Cortex of kidney (tissue), 1 donor: ENCODE measurements around the gene DCPS.
"Not testable (repeated sequence)": the region's sequence is repeated elsewhere in the genome, so short reads cannot be mapped to it uniquely, and the experiment has no call there.

Experiments used
- DNase-seq: peaks from one replicate; lab custom pipeline; 2025; lab: John Stamatoyannopoulos, UW

DCPS gene

DNA sequence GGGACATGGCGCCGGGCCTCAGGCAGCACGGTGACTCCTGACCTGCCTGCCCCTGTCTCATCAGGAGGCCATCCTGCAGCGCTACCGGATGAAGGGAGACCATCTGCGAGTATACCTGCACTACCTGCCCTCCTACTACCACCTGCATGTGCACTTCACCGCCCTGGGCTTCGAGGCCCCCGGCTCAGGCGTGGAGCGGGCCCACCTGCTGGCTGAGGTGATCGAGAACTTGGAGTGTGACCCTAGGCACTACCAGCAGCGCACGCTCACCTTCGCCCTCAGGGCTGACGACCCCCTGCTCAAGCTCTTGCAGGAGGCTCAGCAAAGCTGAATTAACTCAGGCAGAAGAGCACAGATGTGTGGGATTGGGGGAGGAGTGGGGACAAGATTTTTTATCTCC, 41.4 kb downstream of the DCPS start:
- DNase-seq = no peak

DNA sequence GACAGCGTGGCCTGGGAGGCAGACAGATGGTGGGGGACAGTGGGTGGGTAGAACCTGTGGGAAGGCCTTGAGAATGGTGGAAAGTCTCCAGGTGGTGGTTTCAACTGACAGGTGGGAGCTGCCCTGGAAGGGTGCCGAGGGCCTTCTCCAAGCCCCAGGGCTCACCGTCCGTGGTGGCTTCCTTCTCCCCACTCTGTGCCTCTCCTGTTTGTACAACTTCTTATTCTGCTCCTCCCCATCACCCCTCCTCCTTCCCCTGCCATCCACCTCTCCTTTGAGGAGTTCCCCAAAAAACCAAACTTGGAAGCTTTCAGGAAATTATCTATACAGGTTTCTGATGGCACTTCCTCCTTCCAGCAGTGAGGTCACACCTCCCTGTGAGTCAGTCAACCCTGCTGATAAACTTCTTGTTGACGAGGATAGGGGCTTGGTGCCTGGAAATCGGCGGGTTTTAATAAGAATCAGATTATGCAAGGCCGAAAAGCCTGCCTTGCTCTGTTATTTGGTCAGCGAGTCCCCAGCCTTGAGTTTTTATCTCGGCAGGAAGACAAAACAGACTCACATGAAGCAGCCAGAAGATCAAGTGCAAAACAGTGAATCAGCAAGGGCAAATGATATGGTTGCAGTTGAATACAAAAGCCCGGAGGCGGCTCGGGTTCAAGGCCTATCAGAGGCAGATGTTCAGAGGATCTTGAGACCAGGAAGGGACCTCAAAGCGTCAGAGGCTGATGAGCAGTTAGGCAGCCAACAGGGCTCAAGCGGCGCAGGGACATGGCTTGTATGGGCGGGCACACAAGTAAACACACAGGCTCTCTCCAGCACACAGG, 42.1 kb downstream of the DCPS start:
- DNase-seq = no peak

DNA sequence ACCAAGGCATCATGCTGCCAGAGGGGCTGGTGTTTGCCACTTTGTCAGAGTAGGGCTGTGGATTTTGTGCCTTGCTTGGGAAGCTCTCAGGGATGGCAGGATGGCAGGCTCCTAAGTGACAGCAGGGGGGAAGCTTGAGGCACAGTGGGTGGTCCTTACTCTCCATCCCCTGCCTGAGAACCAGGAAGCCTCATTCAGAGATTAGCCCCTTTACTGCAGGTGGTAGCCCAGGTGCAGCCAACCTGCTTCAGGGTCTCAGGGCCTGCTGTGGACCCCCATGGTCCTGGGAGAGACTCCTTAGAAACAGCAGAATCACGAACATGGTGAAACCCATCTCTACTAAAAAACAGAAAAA, 42.7 kb downstream of the DCPS start:
- no peak for DNase-seq

DNA sequence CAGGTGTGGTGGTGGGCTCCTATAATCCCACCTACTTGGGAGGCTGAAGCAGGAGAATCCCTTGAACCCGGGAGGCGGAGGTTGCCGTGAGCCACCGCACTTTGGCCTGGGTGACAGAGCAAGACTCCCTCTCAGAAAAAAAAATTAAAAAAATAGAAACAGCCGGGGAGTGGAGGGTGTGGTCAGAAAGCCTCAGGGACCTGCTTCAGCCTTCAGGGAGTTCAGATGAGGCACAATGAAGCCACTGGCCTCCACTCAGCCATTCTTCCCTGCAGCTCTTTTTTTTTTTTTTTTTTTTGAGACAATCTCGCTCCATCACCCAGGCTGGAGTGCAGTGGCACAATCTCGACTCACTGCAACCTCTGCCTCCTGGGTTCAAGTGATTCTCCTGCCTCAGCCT, 43.1 kb downstream of the DCPS start:
- not testable (repeated sequence) for DNase-seq

DNA sequence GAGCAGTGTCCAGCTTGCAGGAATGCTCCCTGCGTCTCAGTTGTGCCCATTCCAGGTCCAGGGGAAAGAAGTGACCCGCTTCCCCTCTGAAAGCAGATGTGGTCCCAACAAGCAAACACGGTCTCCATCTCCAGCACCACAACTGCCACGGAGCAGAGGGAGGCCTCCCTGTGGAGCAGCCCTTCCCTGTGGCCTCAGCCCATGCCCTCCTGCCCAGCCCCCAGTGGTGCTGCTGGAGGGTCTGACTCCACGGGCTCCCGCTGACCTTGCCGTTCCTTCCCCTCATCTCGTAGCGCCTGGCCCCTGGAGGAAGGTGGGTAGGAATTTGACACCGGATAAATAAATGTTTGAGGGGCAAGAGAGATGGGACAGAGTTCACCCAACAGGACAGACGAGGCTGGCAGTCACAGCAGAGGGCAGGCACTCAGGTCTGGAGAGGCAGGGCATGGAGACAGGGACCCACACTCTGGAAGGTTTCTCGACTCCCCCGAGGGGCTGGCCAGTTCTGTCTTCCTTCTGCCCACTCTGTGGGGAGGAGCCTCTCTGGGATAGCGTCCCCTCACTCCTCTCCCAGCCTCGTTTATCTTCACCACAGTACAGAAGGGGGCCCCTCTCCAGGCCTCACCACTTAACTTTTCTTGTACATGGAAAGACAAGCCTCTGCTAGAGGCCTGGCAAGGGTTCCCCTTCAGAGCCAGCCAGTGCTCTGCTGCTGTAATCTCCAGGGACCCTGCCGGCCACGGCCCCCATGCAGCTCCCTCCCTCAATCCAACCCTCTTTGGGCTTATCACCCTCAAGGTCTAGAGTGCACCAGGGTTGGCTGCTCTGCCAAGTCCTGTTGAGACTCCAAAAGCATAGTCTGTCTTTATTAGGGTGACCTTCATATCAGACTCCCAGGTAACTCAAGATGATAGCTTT, 44.1 kb downstream of the DCPS start:
- no peak for DNase-seq

DNA sequence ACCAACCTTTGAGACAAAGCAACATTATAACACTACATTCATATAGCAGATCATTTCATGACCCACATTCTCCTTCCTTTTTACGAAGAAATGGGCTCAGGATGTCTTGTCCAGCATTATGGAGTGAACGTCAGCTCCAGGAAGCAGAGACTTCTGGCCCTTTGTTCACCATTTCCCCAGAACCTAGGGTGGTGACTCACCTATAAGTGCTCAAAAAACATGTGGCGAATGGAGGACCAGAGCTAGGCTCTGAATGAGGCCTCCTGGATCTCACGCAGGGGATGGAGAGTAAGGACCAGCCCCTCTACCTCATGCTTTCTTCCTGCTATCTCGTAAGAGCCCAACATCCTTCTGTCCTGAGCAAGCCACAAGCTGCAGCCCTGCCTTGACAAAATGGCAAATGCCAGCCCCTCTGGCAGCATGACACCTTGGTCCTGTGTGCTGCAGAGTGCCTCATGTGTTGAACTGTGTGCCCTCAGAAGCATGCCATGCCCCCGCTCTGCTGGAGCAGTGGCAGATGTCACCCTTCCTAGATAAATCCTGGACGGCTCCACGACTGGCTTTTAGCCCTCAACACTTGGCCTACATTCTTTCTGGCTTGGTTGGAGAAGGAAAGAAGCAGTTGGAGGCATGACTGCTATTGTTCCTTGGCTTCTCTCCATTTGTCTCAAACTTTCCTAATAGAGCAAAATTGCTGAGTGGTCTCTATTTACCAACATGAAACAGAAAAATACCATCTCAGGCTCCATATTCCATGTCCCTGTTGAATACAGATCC, 45.1 kb downstream of the DCPS start:
- no peak for DNase-seq

DNA sequence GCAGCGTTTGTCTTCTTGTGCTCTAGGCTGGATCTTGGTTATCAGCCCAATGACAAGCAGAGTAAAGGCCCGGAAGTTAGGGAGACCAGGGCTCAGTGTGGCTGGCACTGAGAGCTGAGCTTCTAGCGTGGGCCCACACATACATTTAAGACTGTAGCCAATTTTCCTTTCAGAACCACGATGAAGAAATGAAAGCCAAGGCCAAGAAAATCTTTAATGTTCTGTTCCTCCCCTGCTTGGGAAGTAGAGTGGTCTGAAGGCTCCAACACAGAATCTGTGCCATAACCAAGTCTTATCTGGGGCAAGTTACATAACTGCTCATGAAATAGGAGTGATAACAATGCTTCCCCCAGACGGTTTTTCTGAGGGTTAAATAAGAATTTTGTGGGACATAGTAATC, 47.0 kb downstream of the DCPS start:
- no peak for DNase-seq

DNA sequence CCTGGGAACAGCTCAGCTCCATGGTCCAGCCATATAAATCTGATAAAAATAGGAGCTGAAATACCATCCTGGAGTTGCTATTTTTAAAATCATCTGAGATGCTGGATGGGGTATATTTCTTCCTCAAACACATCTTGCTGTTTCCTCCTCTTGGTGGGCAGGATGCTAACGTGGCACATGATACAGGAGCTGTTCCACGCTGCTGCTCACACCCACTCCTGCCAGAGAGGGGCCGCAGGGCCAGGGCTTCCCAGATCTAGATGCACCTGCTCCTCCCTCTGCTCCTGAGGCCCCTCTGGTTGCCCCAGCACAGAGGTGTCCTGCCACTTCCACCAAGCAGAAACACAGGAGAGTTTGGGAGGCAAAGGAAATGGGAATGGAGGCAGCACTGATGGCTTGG, 48.3 kb downstream of the DCPS start:
- no peak for DNase-seq

DNA sequence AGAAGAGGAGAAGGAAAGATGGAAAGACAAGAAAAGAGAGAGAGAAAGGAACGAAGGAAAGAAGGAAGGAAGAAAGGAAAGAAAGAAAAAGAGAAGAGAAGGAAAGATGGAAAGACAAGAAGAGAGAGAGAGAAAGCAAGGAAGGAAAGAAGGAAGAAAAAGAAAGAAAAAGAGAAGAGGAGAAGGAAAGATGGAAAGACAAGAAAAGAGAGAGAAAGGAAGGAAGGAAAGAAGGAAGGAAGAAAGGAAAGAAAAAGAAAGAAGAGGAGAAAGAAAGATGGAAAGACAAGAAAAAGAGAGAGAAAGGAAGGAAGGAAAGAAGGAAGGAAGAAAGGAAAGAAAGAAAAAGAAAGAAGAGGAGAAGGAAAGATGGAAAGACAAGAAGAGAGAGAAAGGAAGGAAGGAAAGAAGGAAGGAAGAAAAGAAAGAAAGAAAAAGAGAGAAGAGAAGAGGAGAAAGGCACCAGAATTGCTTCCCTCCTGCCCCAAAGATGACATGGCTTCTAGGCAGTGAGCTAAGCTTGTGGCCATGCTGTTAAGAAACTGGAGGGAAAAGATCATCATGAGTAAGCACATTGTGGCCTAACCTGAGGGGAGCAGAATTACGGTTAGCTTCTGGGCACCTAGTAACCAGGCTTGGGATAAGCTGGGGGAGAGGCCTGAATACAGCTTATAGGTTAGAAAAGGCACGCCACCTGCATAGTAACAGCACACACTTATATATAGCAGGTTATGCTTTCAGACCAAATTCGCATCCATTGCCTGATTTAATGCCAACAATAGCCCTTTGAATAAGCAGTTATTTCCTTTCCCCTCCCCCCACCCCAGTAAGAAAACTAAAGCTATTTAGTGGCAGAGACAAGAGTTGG, 49.3 kb downstream of the DCPS start:
- DNase-seq = no peak

DNA sequence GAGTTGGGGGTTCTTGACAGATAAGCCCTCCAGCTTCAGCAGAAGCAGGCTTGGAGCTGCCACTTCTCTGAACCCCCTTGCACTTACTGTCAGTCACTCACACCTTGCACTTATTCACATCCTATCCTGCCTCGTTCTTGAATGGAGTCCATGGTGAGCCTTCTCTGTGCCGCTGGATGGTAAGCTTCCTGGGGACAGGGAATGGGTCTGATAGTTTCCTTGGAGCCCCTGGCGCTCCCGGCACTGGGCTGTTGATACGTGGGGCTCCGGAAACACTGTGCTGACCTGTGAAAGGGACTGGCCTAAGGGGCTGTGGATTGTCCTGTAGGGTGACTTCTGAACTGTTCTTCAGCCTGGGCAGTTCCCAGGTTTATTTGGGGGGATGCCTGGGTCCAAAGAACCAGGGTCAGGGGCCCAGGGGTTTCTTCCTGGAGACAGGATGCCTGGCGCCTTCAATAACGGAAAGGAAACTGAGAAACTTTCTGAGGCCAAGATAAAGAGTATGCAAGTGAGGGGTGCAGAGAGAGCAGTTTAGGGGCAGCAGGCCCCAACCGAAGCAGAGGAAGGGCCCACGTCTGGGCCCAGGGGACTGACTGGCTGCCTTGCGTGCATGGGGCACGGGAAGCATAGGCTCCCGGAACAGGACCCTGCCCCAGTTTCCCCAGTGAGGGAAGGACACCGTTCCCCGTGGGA, 50.9 kb downstream of the DCPS start:
- DNase-seq = no peak

DNA sequence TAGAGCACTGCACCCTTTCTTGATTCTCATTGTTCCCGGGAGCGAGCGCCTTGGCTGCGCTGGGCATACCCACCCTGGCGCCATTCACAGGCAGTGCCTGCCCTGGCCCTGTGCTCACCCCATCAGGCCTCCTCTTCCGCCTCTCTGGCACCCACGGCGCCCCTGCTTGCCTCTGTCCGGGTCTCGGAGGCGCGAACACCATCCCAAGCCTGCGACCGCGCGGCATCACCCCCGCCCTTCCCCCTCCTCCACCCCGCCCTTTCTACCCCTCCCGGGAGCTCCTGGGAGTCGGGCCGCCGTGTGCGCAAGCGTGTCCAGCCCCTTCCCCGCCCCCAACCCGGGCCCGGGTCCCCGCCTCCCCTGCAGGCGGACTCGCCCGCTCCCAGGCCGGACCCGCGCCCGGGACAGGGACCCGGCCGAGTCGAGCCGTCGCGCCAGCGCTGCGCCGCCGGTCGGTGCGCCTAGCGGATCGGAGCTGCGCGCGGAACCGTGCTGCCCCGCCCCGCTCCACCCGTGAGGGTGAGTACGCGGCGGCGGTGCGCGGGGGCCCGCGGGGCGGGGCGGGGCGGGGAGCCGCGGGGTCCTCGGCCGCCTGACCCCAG, 51.6 kb downstream of the DCPS start, which contains the start of gene ST3GAL4:
TSS of gene ST3GAL4 (plus strand) at position 363 of the 602 bp plus-strand sequence. CDS start 50,470 bp downstream, outside the sequence.
- no peak for DNase-seq

DNA sequence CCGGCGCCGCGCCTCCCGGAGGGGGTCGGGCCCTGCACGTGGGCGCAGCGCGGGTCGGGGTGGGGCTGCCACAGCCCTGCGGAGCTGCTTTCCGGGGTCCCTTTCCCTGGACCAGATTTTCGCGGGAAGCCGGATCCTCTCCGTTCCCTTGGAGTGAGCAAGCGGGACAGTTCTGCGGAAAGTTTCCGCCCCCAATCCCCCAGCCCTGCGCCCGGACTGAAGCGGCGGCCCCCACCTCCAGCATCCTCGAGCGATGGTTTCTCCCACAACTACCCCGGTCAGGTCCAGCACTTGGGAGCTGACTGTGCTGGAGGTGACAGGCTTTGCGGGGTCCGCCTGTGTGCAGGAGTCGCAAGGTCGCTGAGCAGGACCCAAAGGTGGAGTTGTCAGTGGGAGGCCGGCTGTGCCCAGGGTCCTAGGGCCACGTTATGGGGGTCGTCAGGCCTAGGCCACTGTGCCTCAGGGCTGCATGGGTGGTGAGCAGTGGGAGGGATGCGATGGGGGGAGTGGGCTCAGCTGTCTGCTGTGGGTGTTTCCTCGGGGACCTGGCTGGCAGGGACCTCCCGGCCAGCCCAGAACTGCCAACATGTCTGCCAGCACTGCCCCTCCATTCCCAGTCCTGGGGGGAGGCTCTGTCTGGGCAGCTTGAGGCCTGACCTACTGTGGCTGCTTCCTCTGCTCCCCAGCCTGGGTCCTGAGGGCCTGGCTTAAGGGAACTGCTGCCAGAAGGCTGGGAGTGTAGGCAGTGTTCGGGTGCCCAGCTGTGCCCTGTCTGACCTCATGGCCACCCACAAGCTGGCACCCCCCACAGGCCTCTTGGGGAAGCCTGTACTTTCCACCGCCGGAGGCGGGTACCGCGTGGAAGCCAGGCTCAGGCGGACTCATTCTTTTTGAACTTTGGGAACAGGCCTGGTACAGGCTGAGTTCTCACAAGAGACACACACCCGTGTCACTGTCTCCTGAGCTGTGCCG, 52.4 kb downstream of the DCPS start:
- no peak for DNase-seq

DNA sequence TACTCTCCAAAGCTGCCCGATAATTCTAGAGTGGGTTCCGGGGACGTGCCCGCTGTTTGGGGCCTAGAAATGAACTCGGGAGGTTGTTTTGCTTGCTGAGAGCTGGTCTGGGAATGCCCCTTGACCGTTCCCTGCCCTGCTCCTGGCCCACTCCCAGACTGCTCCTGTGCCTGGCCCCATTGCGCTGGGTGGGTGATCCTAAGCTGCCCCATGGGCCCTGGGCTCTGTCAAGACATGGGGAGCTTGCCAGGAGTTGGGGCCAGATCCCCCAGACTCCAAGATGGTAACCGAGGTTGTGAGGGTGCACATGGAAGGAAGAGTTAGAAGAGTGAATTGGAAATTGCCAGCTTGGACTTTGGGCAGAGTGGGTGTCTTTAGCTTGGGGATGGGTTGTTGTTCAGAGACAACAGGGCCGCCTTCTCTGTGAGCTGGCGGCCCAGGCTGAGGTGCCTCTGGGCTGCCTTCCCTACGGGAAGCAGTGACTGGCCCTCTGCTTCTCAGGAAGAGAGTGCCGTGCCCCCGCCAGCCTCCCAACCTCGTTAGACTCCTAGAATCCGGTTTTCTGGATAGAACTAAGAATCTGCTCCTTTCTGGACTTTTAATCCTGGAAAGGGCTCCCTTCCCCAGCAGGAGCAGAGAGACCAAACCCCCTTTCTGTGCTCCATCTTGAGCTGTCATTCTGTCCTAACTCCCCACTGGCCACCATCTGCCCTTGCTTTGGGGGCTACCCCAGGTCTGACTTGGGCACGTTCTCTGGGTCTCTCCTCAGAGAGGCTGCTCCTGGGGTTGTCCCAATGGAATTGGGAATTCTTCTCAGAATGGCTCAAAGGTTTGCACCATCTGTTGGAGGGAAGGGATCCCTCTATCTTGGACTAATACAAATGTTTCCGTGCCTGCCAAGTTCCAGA, 53.4 kb downstream of the DCPS start:
- no peak for DNase-seq

DNA sequence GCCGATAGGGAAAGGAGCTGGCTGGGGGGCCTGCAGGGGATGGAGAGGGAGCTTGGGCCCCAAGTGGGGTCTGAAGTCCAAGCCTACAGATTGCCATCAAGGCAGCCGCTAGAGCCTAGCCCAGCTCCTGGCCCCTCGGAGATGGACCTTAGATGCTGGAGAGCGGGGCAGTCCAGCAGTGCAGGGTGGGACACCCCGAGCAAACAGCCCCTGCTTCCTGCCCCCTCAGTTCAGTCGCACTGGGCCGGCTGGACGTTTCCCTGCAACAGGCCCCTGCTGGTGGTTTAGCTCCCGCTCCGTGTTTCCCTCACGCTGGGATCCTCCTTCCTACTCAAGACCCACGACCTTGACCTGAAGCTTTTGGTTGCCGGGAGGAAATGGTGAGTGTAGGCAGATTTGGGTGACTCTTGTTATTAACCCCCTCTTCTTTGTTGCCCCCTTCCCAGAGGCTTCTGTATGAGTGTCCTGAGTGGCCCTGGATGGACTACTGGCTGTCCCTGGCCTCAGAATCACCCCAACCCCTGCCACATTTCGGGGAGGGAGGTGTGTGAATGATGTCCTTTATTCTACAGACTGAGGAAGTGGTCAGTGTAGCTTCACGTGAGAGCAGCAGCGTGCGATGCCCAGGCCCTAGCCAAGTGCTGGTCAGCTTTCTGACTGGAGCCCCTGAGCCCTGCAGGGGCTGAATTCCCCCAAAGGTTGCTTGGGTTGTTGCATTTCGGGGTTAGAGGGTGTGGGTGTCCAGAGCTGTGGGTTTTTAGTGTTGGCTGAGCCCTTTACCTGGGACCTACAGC, 54.3 kb downstream of the DCPS start:
- DNase-seq = no peak

DNA sequence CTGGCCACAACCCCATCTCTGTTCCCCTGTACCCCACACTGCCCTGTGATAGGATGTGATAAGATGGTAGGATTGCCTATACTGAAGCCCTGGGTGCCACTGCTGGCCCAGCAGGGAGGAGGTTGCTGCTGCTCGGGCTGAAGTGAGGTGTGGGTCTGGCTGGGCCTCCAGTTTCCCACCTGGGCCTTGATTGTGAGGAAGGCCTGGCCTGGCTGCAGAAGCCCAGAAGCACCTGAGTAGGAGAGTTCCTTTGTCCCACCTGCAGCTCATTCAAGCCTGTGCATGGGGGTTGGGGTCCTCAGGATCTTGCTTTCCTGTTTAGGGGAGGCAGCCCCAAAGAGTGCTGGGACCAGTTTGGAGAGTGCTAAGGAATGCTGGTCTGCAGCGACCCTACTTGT, 54.9 kb downstream of the DCPS start:
- no peak for DNase-seq

DNA sequence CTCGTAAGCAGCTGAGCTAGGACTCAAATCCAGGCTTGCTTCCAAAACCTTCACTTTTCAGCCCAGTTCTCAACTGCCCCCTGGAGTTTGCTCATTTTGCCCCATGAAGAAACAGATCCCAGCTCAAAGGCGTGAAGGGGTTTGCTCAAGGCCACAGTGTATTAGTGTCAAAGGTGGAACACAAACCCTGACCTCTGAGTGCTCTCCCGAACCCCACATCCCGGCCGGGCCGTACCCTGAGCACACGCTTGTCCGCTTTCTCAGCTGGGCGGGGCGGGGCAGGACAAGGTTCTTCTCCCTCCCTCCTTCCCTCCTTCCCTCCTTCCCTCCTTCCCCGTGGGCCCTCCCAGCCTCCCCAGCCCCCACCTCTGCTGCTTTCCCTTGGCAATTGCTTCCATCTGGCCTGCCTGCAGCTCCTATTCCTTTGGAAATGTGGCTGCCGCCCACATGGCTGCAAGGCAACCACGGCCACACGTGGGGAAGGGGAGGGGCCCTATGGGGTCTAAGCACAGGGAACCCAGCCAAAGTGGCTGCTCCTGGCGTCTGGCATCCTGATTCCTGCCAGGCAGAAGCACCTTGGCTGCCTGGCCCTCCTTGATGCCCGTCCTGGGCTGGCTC, 55.7 kb downstream of the DCPS start:
- DNase-seq = no peak

DNA sequence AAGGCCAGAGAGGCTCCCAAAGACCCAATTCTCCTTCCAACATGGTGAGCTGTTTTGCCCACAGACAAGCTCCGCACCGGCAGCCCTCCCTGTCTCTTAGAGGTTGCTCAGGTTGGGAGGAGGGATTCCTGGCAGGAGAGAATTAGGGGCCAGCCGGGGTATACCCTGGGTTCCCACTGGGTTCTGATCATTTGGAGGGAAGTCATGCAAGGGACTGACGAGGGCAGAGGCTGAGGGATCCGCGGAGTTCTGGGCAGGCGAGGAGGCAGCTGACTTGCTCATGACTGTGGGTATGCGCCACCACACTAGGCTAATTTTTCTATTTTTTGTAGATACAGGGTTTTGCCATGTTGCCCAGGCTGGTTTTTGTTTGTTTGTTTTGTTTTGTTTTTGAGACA, 56.2 kb downstream of the DCPS start:
- no peak for DNase-seq
